Astrocyte (in vitro differentiated cells and primary cell): ENCODE measurements around the gene MYMK.

Experiments
- EZH2 ChIP-seq: IDR thresholded peaks from 2 replicates; pipeline ENCODE4 v1.6.1; 2012; ENCODE audit warnings: mild to moderate bottlenecking, low read length, inconsistent platforms; ENCODE audit not compliant: insufficient read depth
- TF ChIP-seq, protein P1 (sequence below): IDR thresholded peaks from 2 replicates; pipeline ENCODE4 v1.5.1; 2011; ENCODE audit warnings: low read depth, mild to moderate bottlenecking, inconsistent platforms, low read length, moderate library complexity; ENCODE audit not compliant: insufficient read depth

DNA sequence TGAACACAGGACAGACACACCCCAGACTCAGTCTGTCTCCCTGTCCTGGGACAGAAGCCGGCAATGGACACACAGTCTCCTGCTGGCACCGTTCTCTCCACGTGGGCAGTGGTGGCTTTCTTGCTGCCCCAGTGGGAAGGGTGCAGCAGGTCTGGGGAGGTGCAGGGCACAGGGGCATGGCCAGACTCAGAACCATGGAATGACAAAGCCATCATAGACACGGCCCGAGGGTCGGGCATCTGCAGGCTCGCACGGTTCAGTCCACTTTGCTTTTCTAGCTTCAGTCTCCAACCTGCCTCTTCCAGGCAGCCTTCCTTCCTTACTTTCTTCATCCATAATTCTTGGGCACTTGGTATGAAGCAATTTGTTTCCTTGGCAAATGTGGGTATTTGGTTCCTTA, 16.7 kb downstream of the MYMK start:
- TF ChIP-seq, protein P1, sequence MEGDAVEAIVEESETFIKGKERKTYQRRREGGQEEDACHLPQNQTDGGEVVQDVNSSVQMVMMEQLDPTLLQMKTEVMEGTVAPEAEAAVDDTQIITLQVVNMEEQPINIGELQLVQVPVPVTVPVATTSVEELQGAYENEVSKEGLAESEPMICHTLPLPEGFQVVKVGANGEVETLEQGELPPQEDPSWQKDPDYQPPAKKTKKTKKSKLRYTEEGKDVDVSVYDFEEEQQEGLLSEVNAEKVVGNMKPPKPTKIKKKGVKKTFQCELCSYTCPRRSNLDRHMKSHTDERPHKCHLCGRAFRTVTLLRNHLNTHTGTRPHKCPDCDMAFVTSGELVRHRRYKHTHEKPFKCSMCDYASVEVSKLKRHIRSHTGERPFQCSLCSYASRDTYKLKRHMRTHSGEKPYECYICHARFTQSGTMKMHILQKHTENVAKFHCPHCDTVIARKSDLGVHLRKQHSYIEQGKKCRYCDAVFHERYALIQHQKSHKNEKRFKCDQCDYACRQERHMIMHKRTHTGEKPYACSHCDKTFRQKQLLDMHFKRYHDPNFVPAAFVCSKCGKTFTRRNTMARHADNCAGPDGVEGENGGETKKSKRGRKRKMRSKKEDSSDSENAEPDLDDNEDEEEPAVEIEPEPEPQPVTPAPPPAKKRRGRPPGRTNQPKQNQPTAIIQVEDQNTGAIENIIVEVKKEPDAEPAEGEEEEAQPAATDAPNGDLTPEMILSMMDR: no peak
- TF ChIP-seq EZH2: no peak
